K562 (cell line): Measurements from ENCODE around the gene USP5. TPM values are rescaled to one million over a fixed set of nuclear protein-coding genes. Genes with fewer than 3 reads are reported as not detected.

Source experiments
- ADNP ChIP-seq: fragments of 200-800 bp; sonication (Bioruptor generic); IDR thresholded peaks from 2 replicates; pipeline ENCODE4 v1.6.1; 2016; ENCODE audit warnings: missing genetic modification characterization, missing compliant biosample characterization
- ARHGAP35 ChIP-seq: fragments of 450-650 bp; IDR thresholded peaks from 2 replicates; pipeline ENCODE4 v1.6.1; 2018; ENCODE audit not compliant: partially characterized antibody
- CBFB ChIP-seq: sonication (generic); formaldehyde crosslinking; IDR thresholded peaks from 2 replicates; pipeline ENCODE4 v1.4.0; 2020; ENCODE audit warnings: mild to moderate bottlenecking, missing genetic modification reagents
- CHD4 ChIP-seq: fragments of 200-600 bp; sonication (generic); IDR thresholded peaks from 3 replicates; pipeline ENCODE4 v1.6.1; 2012; ENCODE audit warnings: low read depth, mild to moderate bottlenecking, mixed read lengths, low read length, inconsistent platforms; ENCODE audit not compliant: insufficient read depth, insufficient replicate concordance, poor library complexity, severe bottlenecking
- CREB1 ChIP-seq, 2 experiments: sonication (generic) in 1 of 2; formaldehyde crosslinking in 1 of 2; IDR thresholded peaks; 2 replicates each; pipeline versions ENCODE4 v1.6.1 to v1.8.0; 2012 to 2022; ENCODE audit warnings: inconsistent platforms in 1 of 2, mild to moderate bottlenecking in 1 of 2, missing genetic modification reagents in 1 of 2, moderate library complexity in 1 of 2
- DLX4 ChIP-seq: fragments of 250-450 bp; sonication (Bioruptor Pico); IDR thresholded peaks from 2 replicates; pipeline ENCODE4 v1.6.1; 2021; ENCODE audit warnings: mild to moderate bottlenecking
- E2F3 ChIP-seq: fragments of 250-450 bp; sonication (Bioruptor Pico); IDR thresholded peaks from 2 replicates; pipeline ENCODE4 v1.4.0; 2020; ENCODE audit warnings: mild to moderate bottlenecking
- EP400 ChIP-seq: fragments of 450-650 bp; IDR thresholded peaks from 2 replicates; pipeline ENCODE4 v1.6.1; 2017; ENCODE audit warnings: antibody characterized with exemption, mild to moderate bottlenecking, moderate library complexity
- ETV6 ChIP-seq, 3 experiments: fragments of 150-350 bp in 1 of 3; sonication (generic) in 1 of 3; formaldehyde crosslinking in 1 of 3; IDR thresholded peaks; 2 replicates each; pipeline versions ENCODE4 v1.6.1 to v1.8.0; 2014 to 2022; ENCODE audit warnings: borderline replicate concordance in 2 of 3, low read depth in 2 of 3, antibody characterized with exemption in 1 of 3, low read length in 1 of 3, mild to moderate bottlenecking in 1 of 3, missing genetic modification reagents in 1 of 3
- HMGN3 ChIP-seq: IDR thresholded peaks from 2 replicates; pipeline ENCODE4 v1.6.1; 2011; ENCODE audit warnings: borderline replicate concordance, low read depth, mild to moderate bottlenecking, mixed read lengths, low read length; ENCODE audit not compliant: insufficient read length; ENCODE audit errors: extremely low read depth
- KAT7 ChIP-seq: sonication (generic); formaldehyde crosslinking; IDR thresholded peaks from 2 replicates; pipeline ENCODE4 v1.8.0; 2022; ENCODE audit warnings: missing genetic modification reagents, mild to moderate bottlenecking, borderline replicate concordance
- KLF10 ChIP-seq: fragments of 250-450 bp; sonication (Bioruptor Pico); IDR thresholded peaks from 2 replicates; pipeline ENCODE4 v1.6.1; 2021; ENCODE audit warnings: matching md5 sums
- MAX ChIP-seq: sonication (generic); formaldehyde crosslinking; IDR thresholded peaks from 2 replicates; pipeline ENCODE4 v1.9.0; 2022; ENCODE audit warnings: mild to moderate bottlenecking, missing genetic modification reagents
- MCM2 ChIP-seq: fragments of 450-650 bp; IDR thresholded peaks from 2 replicates; pipeline ENCODE4 v1.6.1; 2017; ENCODE audit warnings: low read depth, mild to moderate bottlenecking
- PTTG1 ChIP-seq: fragments of 450-650 bp; IDR thresholded peaks from 2 replicates; pipeline ENCODE4 v1.6.1; 2016; ENCODE audit warnings: low read depth, mild to moderate bottlenecking, missing genetic modification characterization, missing compliant biosample characterization
- RAD21 ChIP-seq, 2 experiments: fragments of 250-450 bp in 1 of 2; fragments of 450-650 bp in 1 of 2; sonication (Bioruptor Pico) in 1 of 2; formaldehyde crosslinking in 1 of 2; IDR thresholded peaks in 1 of 2; conservative IDR thresholded peaks in 1 of 2; 2 replicates each; pipeline versions ENCODE4 v1.4.0 to v1.8.0; 2020 to 2022; ENCODE audit warnings: mild to moderate bottlenecking in 2 of 2, moderate library complexity in 1 of 2
- RBFOX2 ChIP-seq: fragments of 200-400 bp; formaldehyde crosslinking; IDR thresholded peaks from 2 replicates; pipeline ENCODE4 v1.6.1; 2017; ENCODE audit warnings: low read depth, mild to moderate bottlenecking, low read length, moderate library complexity
- SMAD1 ChIP-seq: fragments of 150-350 bp; IDR thresholded peaks from 2 replicates; pipeline ENCODE4 v1.6.1; 2014; ENCODE audit warnings: low read length, low read depth; ENCODE audit not compliant: partially characterized antibody
- SMARCA5 ChIP-seq: fragments of 450-650 bp; IDR thresholded peaks from 2 replicates; pipeline ENCODE4 v1.6.1; 2016
- TAF1 ChIP-seq: IDR thresholded peaks from 2 replicates; pipeline ENCODE4 v1.6.1; 2011; ENCODE audit warnings: mild to moderate bottlenecking, low read length, moderate library complexity; ENCODE audit not compliant: insufficient read depth, control insufficient read depth, severe bottlenecking; ENCODE audit errors: extremely low read depth
- TAL1 ChIP-seq: fragments of 450-650 bp; IDR thresholded peaks from 2 replicates; pipeline ENCODE4 v1.6.1; 2016; ENCODE audit warnings: mild to moderate bottlenecking
- TBL1XR1 ChIP-seq, 2 experiments: IDR thresholded peaks; 2 replicates each; pipeline ENCODE4 v1.6.1; 2012; ENCODE audit warnings: improper control_type of control experiment in 2 of 2, low read length in 2 of 2, mild to moderate bottlenecking in 1 of 2
- TBP ChIP-seq: optimal IDR thresholded peaks from 2 replicates; pipeline ENCODE3; 2011; ENCODE audit warnings: low read depth, low read length, improper control_type of control experiment
- TFAP4 ChIP-seq: sonication (generic); formaldehyde crosslinking; IDR thresholded peaks from 2 replicates; pipeline ENCODE4 v1.8.0; 2022; ENCODE audit warnings: missing genetic modification reagents, mild to moderate bottlenecking, moderate library complexity, borderline replicate concordance
- ZNF239 ChIP-seq: fragments of 250-450 bp; sonication (Bioruptor Pico); IDR thresholded peaks from 2 replicates; pipeline ENCODE4 v1.4.0; 2020; ENCODE audit warnings: mild to moderate bottlenecking
- ZNF316 ChIP-seq: fragments of 450-650 bp; IDR thresholded peaks from 2 replicates; pipeline ENCODE4 v1.6.1; 2016
- ZNF830 ChIP-seq: fragments of 250-450 bp; sonication (Bioruptor Pico); IDR thresholded peaks from 2 replicates; pipeline ENCODE4 v1.5.0; 2021; ENCODE audit warnings: mild to moderate bottlenecking
- polyA plus RNA-seq, 8 experiments: library from polyadenylated mRNA; depleted of rRNA in 4 of 8; stranded (reverse) in 5 of 8; unstranded in 3 of 8; fragments of >200 nt; fragmentation: Nextera tagmentation in 2 of 8; fragmentation: Illumina TruSeq in 1 of 8; extraction: Ambion mirVana in 2 of 8; extraction: Trizol in 1 of 8; gene quantifications; 2 replicates each; pipeline versions ENCODE4 v1.2.1 to v1.2.3, GENCODE V29; 2011 to 2014; ENCODE audit warnings: inconsistent platforms in 1 of 8, missing spikeins in 1 of 8
- total RNA-seq, 7 experiments: library from RNA; depleted of rRNA in 6 of 7; stranded (reverse); fragments of >200 nt in 6 of 7; fragmentation: Illumina TruSeq in 2 of 7; extraction: Trizol in 2 of 7; gene quantifications; 2 replicates each; pipeline versions ENCODE4 v1.2.1 to v1.2.3, GENCODE V29; 2011 to 2021; ENCODE audit warnings: low replicate concordance in 1 of 7

Gene USP5
- total and polyA plus RNA-seq, 9 of the 15 experiments (the other 6 are each of a cell fraction or from before 2014, with no cell fraction given) = 1.4 to 107 (median 48.6) TPM

GRCh38 chr12:6890789-6891645, 39.1 kb downstream of the USP5 start (continued):
- TF ChIP-seq TAF1 (peak; percentile 99), TAL1 (no peak), TBP (peak; percentile 89), KAT7 (no peak), TFAP4 (CRISPR knock-in tag) (peak; percentile 91), TBL1XR1 (IDR thresholded peaks at IDR 0.05; ENCODE audit: low read length in 2 of 2) (0 out of 4 replicates have a peak, but pooled peaks of 1 of the 2 experiments have one; percentile 12), CHD4 (no peak), ZNF830 (CRISPR knock-in tag) (no peak), HMGN3 (peak; percentile 95), ZNF316 (peak; percentile 97), RBFOX2 (peak; percentile 86), ADNP (tag) (no peak), MCM2 (no peak), MAX (CRISPR knock-in tag) (peak; percentile 84), DLX4 (CRISPR knock-in tag) (no peak), PTTG1 (no peak), ARHGAP35 (no peak), SMARCA5 (no peak), RAD21 (CRISPR knock-in tag; conservative IDR thresholded peaks at IDR 0.05 in 1 of 2, IDR thresholded peaks at IDR 0.05 in 1 of 2) (peak; percentile 65 to 71), E2F3 (CRISPR knock-in tag) (0 out of 2 replicates have a peak, but pooled peaks have one; percentile 27), KLF10 (no peak), CREB1 (IDR thresholded peaks at IDR 0.05) (peak; percentile 73), CREB1 (CRISPR knock-in tag; IDR thresholded peaks at IDR 0.05) (peak; percentile 76), ETV6 (IDR thresholded peaks at IDR 0.05; ENCODE audit: borderline replicate concordance in 1 of 2, low read depth in 2 of 2, low read length in 1 of 2) (no peak), ETV6 (CRISPR knock-in tag; IDR thresholded peaks at IDR 0.05; ENCODE audit: borderline replicate concordance) (no peak), CBFB (CRISPR knock-in tag) (no peak), ZNF239 (CRISPR knock-in tag) (no peak), EP400 (peak; percentile 73), SMAD1 (no peak)
